ENCODE results near the gene ACOT7.

- TF ChIP-seq YY1 (IDR thresholded peaks at IDR 0.05; ENCODE audit: insufficient read depth, insufficient read length) (no peak), SUZ12 (IDR thresholded peaks at IDR 0.05; ENCODE audit: extremely low read depth, insufficient read depth, insufficient read length) (no peak), ZNF274 (IDR thresholded peaks at IDR 0.05; ENCODE audit: low read depth, low read length) (no peak)
These were observed 72.4 kb downstream of the ACOT7 start for GRCh38 chr1:6321205-6321604.
